ENCODE measurements around the gene GUCA1A.

DNA sequence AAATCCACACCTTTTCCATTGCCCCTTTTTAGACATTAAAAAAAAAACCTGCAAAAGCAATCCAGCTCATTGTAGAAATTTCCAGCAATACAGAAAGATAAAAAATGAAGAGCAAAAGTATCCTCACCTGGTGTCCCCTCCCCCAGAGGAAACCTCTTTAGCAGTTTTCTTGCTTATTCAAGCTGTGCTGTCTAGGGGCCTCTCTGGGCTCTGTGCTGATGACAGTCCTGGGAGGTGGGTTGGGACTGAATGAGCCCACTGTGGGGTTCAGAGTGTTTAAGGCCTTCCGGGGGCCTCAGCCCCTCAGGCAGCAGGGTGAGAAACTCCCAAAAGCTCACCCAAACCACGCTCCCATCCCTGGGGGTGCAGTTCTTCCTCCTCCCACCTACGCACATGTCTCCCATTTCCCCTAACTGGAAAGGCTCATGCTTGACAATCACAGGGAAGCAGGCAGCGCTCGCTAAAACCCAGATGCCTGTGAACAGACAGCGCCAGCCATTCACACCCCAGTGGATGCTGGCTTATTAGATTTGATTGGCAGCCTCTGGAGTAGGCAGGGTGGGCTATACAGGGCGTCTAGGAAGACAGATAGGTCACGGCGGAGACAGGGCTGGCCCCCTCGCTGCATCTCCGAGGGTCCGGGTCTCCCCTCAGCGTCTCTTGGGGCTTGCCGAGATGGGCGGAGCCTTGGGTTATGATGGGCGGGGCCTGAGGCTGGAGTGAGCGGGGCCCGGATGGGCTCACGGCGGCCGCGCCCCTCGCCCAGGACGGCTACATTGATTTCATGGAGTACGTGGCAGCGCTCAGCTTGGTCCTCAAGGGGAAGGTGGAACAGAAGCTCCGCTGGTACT lies 4.6 kb downstream of the GUCA1A start:
- no peak for TF ChIP-seq CTCF (IDR thresholded peaks at IDR 0.05)
- no peak for TF ChIP-seq POLR2A (IDR thresholded peaks at IDR 0.05)

Data from thyroid gland (tissue), 4 donors.